Glutamatergic neuron (in vitro differentiated cells): Measurements from ENCODE around the gene ESRRG. TPM values are rescaled to one million over a fixed set of nuclear protein-coding genes. Genes with fewer than 3 reads are reported as not detected.

Source experiments
- DNase-seq: peaks from one replicate; pipeline ENCODE4 v3.0.0; 2022
- H3K27ac Mint-ChIP-seq: one replicate; pipeline ENCODE4 v1.8.0; 2020; ENCODE audit warnings: mild to moderate bottlenecking, mixed read lengths, inconsistent platforms; ENCODE audit not compliant: unreplicated experiment
- H3K27me3 Mint-ChIP-seq: one replicate; pipeline ENCODE4 v1.8.0; 2020; ENCODE audit warnings: mild to moderate bottlenecking, moderate library complexity, mixed read lengths, inconsistent platforms; ENCODE audit not compliant: unreplicated experiment
- H3K36me3 Mint-ChIP-seq: one replicate; pipeline ENCODE4 v1.8.0; 2020; ENCODE audit warnings: mild to moderate bottlenecking, mixed read lengths, inconsistent platforms; ENCODE audit not compliant: unreplicated experiment
- H3K4me1 Mint-ChIP-seq: one replicate; pipeline ENCODE4 v1.8.0; 2020; ENCODE audit warnings: mild to moderate bottlenecking, low read depth, mixed read lengths, inconsistent platforms; ENCODE audit not compliant: unreplicated experiment
- H3K4me3 Mint-ChIP-seq: one replicate; pipeline ENCODE4 v1.8.0; 2020; ENCODE audit warnings: mild to moderate bottlenecking, mixed read lengths, inconsistent platforms; ENCODE audit not compliant: unreplicated experiment
- H3K9me3 Mint-ChIP-seq: one replicate; pipeline ENCODE4 v1.8.0; 2020; ENCODE audit warnings: mild to moderate bottlenecking, moderate library complexity, mixed read lengths, inconsistent platforms; ENCODE audit not compliant: unreplicated experiment
- total RNA-seq: library from RNA; stranded (reverse); fragmentation: NEBNext Ultra II Directional; extraction: Animal tissue kit (Norgen Biotek cat#: 25700); gene quantifications from one replicate; pipeline ENCODE4 v1.2.1, GENCODE V29; 2021; ENCODE audit not compliant: unreplicated experiment
- TF ChIP-seq, protein P1 (sequence below): fragments of 200-600 bp; sonication (generic); IDR thresholded peaks from one replicate; pipeline ENCODE4 v1.5.0; 2021; ENCODE audit not compliant: partially characterized antibody, unreplicated experiment

Gene ESRRG
- total RNA-seq, 1 donor from 2014 or later: 9.0 TPM

DNA sequence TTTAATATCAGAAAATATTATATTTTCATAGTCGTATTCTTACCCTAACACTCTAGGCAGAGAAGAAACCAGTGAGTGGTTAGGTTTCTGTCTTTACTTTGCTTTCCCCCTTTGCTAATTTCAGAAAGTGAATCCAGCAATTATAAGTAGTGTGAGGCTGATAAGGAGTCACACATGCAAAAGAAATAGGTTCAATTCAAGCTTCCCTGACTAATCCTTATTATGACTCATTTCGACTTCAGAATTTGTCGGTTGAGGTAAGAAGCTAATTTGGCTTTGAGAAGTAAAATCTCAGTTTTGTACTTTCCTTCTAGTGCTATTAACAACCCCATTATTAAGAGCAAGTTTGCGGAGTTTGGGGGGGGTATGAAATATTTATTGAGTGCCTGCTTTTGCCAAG, 22.4 kb downstream of the ESRRG start:
- Mint-ChIP-seq H3K36me3 (no peaks in the 10 kb centered on the region), H3K9me3 (peaks cover 2% of the 10 kb centered on the region), H3K4me1 (peaks cover 14% of the 10 kb centered on the region), H3K27me3 (peaks cover 2% of the 10 kb centered on the region), H3K27ac (peak overlapping the region; percentile 85), H3K4me3 (no peak overlapping the region)
- TF ChIP-seq, protein P1, sequence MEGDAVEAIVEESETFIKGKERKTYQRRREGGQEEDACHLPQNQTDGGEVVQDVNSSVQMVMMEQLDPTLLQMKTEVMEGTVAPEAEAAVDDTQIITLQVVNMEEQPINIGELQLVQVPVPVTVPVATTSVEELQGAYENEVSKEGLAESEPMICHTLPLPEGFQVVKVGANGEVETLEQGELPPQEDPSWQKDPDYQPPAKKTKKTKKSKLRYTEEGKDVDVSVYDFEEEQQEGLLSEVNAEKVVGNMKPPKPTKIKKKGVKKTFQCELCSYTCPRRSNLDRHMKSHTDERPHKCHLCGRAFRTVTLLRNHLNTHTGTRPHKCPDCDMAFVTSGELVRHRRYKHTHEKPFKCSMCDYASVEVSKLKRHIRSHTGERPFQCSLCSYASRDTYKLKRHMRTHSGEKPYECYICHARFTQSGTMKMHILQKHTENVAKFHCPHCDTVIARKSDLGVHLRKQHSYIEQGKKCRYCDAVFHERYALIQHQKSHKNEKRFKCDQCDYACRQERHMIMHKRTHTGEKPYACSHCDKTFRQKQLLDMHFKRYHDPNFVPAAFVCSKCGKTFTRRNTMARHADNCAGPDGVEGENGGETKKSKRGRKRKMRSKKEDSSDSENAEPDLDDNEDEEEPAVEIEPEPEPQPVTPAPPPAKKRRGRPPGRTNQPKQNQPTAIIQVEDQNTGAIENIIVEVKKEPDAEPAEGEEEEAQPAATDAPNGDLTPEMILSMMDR: no peak
- DNase-seq: no peak

DNA sequence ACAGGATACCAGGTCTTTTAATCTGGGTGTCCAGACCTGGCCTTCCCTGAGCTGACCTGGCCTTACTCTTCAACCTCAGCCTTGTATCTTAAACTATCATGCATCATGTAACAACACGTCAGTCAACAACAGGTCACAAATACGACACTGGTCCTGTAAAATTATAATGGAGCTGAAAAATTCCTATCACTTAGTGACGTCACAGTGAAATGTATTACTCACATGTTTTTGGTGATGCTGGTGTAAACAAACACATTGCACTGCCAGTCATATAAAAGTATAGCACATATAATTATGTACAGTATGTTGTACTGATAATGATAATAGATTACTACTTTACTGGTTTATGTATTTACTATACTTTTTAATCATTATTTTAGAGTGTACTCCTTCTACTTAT, 31.5 kb downstream of the ESRRG start:
- peaks cover 21% of the 10 kb centered on the region for H3K4me1 Mint-ChIP-seq
- no peak overlapping the region for H3K4me3 Mint-ChIP-seq
- no peaks in the 10 kb centered on the region for H3K27me3 Mint-ChIP-seq
- no peaks in the 10 kb centered on the region for H3K36me3 Mint-ChIP-seq
- H3K27ac Mint-ChIP-seq: no peak overlapping the region
- TF ChIP-seq, protein P1: no peak
- H3K9me3 Mint-ChIP-seq: peaks cover 3% of the 10 kb centered on the region
- DNase-seq: no peak

DNA sequence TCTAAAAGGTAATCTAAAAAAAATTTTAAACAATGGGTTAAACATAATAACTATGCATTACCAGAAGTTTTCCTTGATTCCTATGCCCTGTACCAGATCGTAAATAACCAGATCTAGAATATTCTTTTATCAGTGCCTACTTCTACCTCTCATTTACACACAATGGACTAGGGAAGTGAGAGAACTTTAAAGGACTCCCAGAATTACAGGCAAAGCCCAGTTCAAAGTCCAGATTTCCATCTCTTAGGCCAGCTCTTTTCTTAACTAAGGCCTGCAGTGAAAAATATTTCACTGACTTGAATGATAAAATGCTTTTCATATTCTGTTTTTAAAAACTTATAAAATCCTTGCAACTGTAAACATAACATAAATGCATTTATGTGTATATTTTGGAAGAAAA, 32.6 kb downstream of the ESRRG start:
- H3K27ac Mint-ChIP-seq: no peak overlapping the region
- DNase-seq: no peak
- TF ChIP-seq, protein P1: no peak
- peaks cover 3% of the 10 kb centered on the region for H3K9me3 Mint-ChIP-seq
- no peaks in the 10 kb centered on the region for H3K27me3 Mint-ChIP-seq
- H3K4me1 Mint-ChIP-seq: peaks cover 25% of the 10 kb centered on the region
- no peaks in the 10 kb centered on the region for H3K36me3 Mint-ChIP-seq
- H3K4me3 Mint-ChIP-seq: no peak overlapping the region

DNA sequence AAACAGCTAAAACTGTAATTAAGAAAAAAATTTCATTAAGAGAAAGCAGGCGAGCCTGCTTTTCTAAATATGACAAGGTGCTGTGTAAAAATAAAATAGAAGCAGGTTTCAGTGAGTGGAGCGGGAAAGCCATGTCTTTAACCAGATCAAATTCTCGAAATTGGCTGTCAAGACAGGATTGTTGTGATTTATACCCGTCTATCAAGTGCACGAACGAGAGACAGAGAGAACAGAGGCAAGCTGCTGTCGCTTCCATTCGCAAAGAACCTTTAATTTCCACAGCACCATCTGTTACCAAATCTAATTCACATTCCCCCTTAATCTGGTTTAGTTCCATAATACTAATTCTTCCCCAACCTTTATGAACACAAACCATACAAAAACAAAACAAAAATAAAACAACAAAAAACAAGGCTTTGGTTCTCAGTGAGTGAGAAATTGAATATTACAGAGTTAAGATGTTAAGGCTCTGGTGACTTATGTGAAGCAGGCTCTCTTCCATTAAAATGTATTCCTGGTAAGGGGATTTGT, 35.0 kb downstream of the ESRRG start:
- Mint-ChIP-seq H3K36me3 (no peaks in the 10 kb centered on the region), H3K27ac (peak overlapping the region; percentile 91)

More for the DNA sequence above, 35.0 kb downstream of the ESRRG start:
- no peak for DNase-seq
- Mint-ChIP-seq H3K4me3 (peak overlapping the region; percentile 72), H3K9me3 (peaks cover 3% of the 10 kb centered on the region), H3K27me3 (no peaks in the 10 kb centered on the region), H3K4me1 (peaks cover 39% of the 10 kb centered on the region)
- TF ChIP-seq, protein P1: no peak
